HepG2 (cell line): Measurements from ENCODE around the gene DRAM1. TPM values are rescaled to one million over a fixed set of nuclear protein-coding genes. Genes with fewer than 3 reads are reported as not detected.
A peak's percentile ranks its signal among the peaks of the same experiment; 100 is the strongest.

ENCODE experiments used
- CAMTA2 ChIP-seq: sonication (generic); formaldehyde crosslinking; IDR thresholded peaks from 2 replicates; pipeline ENCODE4 v1.4.0; 2020; ENCODE audit warnings: mild to moderate bottlenecking, missing genetic modification reagents, borderline replicate concordance
- CCDC6 ChIP-seq: sonication (generic); formaldehyde crosslinking; IDR thresholded peaks from 2 replicates; pipeline ENCODE4 v1.8.1; 2022; ENCODE audit warnings: mild to moderate bottlenecking, missing genetic modification reagents, moderate library complexity
- GTF3A ChIP-seq: sonication (generic); formaldehyde crosslinking; conservative IDR thresholded peaks from 2 replicates; pipeline ENCODE4 v1.4.0; 2020; ENCODE audit warnings: mild to moderate bottlenecking, missing genetic modification reagents
- MATR3 ChIP-seq: sonication (generic); formaldehyde crosslinking; IDR thresholded peaks from 2 replicates; pipeline ENCODE4 v1.4.0; 2020; ENCODE audit warnings: missing genetic modification reagents
- YY1 ChIP-seq: IDR thresholded peaks from 2 replicates; pipeline ENCODE4 v1.6.1; 2011; ENCODE audit warnings: low read length, low read depth, moderate library complexity, mild to moderate bottlenecking; ENCODE audit not compliant: insufficient read depth, insufficient replicate concordance
- ZIK1 ChIP-seq: sonication (generic); formaldehyde crosslinking; IDR thresholded peaks from 2 replicates; pipeline ENCODE4 v1.5.0; 2020; ENCODE audit warnings: mild to moderate bottlenecking, low read depth, missing genetic modification reagents, borderline replicate concordance
- ZSCAN31 ChIP-seq: sonication (generic); formaldehyde crosslinking; IDR thresholded peaks from 2 replicates; pipeline ENCODE4 v1.5.0; 2020; ENCODE audit warnings: low read depth, mild to moderate bottlenecking, missing genetic modification reagents
- polyA plus RNA-seq, 8 experiments: library from polyadenylated mRNA; depleted of rRNA in 3 of 8; stranded (reverse) in 7 of 8; unstranded in 1 of 8; fragments of >200 nt; fragmentation: Illumina TruSeq in 4 of 8; extraction: Trizol in 4 of 8; gene quantifications; 2 replicates each; pipeline versions ENCODE4 v1.2.1 to v1.2.3, GENCODE V29; 2011 to 2016; ENCODE audit warnings: low read depth in 4 of 8, missing spikeins in 1 of 8, mixed read lengths in 1 of 8; ENCODE audit not compliant: insufficient read depth in 1 of 8
- total RNA-seq, 5 experiments: library from RNA; depleted of rRNA; stranded (reverse); fragments of >200 nt; fragmentation: Illumina TruSeq; extraction: Trizol; gene quantifications; 2 replicates each; pipeline ENCODE4 v1.2.3, GENCODE V29; 2016; ENCODE audit warnings: low read depth in 1 of 5
- TF ChIP-seq, protein P1 (sequence below): sonication (generic); formaldehyde crosslinking; IDR thresholded peaks from 2 replicates; pipeline ENCODE4 v1.4.0; 2020; ENCODE audit warnings: missing genetic modification reagents, borderline replicate concordance
- TF ChIP-seq, protein P2 (sequence below): sonication (generic); formaldehyde crosslinking; IDR thresholded peaks from 2 replicates; pipeline ENCODE4 v1.4.0; 2020; ENCODE audit warnings: missing genetic modification reagents, borderline replicate concordance
- TF ChIP-seq, protein P3 (sequence below): sonication (generic); formaldehyde crosslinking; IDR thresholded peaks from 2 replicates; pipeline ENCODE4 v1.8.0; 2022; ENCODE audit warnings: low read depth, missing genetic modification reagents
- TF ChIP-seq, protein P4 (sequence below): sonication (generic); formaldehyde crosslinking; IDR thresholded peaks from 2 replicates; pipeline ENCODE4 v1.5.0; 2020; ENCODE audit warnings: mild to moderate bottlenecking, missing genetic modification reagents
- TF ChIP-seq, protein P5 (sequence below): sonication (generic); formaldehyde crosslinking; IDR thresholded peaks from 2 replicates; pipeline ENCODE4 v1.5.0; 2020; ENCODE audit warnings: missing genetic modification reagents

Gene DRAM1
- total and polyA plus RNA-seq, 2 of the 13 experiments (the other 11 are each of a cell fraction or from before 2014, with no cell fraction given) = 20.9 to 32.6 TPM

DNA sequence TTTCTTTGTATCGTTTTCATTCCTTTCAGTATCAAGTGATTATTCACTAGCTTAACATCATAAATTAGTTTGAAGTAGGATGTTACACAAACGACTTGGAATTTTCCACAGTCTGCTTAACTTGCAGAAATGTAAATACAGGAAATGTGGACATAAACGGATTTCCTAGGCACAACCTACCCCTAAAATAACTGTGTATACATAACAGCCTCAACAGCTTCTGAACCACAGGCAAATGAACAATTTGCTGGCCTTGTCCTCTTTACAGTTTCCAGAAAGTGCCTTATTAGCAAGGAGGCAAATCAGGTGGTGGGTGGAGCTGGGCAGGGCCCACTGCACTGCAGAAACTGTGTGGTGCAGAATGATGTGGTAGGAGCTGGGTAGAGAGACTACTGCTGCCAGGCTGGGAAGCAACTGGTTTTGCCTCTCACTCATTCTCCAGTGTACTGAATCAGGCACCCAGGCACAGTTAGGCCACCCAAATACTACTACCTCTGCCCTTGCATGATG is 14.1 kb downstream of the DRAM1 start (continued):
- TF ChIP-seq, protein P1, sequence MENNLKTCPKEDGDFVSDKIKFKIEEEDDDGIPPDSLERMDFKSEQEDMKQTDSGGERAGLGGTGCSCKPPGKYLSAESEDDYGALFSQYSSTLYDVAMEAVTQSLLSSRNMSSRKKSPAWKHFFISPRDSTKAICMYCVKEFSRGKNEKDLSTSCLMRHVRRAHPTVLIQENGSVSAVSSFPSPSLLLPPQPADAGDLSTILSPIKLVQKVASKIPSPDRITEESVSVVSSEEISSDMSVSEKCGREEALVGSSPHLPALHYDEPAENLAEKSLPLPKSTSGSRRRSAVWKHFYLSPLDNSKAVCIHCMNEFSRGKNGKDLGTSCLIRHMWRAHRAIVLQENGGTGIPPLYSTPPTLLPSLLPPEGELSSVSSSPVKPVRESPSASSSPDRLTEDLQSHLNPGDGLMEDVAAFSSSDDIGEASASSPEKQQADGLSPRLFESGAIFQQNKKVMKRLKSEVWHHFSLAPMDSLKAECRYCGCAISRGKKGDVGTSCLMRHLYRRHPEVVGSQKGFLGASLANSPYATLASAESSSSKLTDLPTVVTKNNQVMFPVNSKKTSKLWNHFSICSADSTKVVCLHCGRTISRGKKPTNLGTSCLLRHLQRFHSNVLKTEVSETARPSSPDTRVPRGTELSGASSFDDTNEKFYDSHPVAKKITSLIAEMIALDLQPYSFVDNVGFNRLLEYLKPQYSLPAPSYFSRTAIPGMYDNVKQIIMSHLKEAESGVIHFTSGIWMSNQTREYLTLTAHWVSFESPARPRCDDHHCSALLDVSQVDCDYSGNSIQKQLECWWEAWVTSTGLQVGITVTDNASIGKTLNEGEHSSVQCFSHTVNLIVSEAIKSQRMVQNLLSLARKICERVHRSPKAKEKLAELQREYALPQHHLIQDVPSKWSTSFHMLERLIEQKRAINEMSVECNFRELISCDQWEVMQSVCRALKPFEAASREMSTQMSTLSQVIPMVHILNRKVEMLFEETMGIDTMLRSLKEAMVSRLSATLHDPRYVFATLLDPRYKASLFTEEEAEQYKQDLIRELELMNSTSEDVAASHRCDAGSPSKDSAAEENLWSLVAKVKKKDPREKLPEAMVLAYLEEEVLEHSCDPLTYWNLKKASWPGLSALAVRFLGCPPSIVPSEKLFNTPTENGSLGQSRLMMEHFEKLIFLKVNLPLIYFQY (CRISPR knock-in tag) = no peak
- TF ChIP-seq, protein P2, sequence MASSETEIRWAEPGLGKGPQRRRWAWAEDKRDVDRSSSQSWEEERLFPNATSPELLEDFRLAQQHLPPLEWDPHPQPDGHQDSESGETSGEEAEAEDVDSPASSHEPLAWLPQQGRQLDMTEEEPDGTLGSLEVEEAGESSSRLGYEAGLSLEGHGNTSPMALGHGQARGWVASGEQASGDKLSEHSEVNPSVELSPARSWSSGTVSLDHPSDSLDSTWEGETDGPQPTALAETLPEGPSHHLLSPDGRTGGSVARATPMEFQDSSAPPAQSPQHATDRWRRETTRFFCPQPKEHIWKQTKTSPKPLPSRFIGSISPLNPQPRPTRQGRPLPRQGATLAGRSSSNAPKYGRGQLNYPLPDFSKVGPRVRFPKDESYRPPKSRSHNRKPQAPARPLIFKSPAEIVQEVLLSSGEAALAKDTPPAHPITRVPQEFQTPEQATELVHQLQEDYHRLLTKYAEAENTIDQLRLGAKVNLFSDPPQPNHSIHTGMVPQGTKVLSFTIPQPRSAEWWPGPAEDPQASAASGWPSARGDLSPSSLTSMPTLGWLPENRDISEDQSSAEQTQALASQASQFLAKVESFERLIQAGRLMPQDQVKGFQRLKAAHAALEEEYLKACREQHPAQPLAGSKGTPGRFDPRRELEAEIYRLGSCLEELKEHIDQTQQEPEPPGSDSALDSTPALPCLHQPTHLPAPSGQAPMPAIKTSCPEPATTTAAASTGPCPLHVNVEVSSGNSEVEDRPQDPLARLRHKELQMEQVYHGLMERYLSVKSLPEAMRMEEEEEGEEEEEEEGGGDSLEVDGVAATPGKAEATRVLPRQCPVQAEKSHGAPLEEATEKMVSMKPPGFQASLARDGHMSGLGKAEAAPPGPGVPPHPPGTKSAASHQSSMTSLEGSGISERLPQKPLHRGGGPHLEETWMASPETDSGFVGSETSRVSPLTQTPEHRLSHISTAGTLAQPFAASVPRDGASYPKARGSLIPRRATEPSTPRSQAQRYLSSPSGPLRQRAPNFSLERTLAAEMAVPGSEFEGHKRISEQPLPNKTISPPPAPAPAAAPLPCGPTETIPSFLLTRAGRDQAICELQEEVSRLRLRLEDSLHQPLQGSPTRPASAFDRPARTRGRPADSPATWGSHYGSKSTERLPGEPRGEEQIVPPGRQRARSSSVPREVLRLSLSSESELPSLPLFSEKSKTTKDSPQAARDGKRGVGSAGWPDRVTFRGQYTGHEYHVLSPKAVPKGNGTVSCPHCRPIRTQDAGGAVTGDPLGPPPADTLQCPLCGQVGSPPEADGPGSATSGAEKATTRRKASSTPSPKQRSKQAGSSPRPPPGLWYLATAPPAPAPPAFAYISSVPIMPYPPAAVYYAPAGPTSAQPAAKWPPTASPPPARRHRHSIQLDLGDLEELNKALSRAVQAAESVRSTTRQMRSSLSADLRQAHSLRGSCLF (CRISPR knock-in tag) = no peak
- TF ChIP-seq ZIK1 (CRISPR knock-in tag) (no peak), GTF3A (no peak), CAMTA2 (CRISPR knock-in tag) (no peak), ZSCAN31 (no peak), MATR3 (CRISPR knock-in tag) (no peak), CCDC6 (0 out of 2 replicates have a peak, but pooled peaks have one; percentile 62), YY1 (no peak)
- TF ChIP-seq, protein P3, sequence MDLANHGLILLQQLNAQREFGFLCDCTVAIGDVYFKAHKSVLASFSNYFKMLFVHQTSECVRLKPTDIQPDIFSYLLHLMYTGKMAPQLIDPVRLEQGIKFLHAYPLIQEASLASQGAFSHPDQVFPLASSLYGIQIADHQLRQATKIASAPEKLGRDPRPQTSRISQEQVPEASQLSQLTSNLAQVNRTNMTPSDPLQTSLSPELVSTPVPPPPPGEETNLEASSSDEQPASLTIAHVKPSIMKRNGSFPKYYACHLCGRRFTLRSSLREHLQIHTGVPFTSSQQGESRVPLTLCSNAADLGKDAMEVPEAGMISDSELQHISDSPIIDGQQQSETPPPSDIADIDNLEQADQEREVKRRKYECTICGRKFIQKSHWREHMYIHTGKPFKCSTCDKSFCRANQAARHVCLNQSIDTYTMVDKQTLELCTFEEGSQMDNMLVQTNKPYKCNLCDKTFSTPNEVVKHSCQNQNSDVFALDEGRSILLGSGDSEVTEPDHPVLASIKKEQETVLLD (CRISPR knock-in tag) = no peak
- TF ChIP-seq, protein P4, sequence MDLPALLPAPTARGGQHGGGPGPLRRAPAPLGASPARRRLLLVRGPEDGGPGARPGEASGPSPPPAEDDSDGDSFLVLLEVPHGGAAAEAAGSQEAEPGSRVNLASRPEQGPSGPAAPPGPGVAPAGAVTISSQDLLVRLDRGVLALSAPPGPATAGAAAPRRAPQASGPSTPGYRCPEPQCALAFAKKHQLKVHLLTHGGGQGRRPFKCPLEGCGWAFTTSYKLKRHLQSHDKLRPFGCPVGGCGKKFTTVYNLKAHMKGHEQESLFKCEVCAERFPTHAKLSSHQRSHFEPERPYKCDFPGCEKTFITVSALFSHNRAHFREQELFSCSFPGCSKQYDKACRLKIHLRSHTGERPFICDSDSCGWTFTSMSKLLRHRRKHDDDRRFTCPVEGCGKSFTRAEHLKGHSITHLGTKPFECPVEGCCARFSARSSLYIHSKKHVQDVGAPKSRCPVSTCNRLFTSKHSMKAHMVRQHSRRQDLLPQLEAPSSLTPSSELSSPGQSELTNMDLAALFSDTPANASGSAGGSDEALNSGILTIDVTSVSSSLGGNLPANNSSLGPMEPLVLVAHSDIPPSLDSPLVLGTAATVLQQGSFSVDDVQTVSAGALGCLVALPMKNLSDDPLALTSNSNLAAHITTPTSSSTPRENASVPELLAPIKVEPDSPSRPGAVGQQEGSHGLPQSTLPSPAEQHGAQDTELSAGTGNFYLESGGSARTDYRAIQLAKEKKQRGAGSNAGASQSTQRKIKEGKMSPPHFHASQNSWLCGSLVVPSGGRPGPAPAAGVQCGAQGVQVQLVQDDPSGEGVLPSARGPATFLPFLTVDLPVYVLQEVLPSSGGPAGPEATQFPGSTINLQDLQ (CRISPR knock-in tag) = no peak
- TF ChIP-seq, protein P5, sequence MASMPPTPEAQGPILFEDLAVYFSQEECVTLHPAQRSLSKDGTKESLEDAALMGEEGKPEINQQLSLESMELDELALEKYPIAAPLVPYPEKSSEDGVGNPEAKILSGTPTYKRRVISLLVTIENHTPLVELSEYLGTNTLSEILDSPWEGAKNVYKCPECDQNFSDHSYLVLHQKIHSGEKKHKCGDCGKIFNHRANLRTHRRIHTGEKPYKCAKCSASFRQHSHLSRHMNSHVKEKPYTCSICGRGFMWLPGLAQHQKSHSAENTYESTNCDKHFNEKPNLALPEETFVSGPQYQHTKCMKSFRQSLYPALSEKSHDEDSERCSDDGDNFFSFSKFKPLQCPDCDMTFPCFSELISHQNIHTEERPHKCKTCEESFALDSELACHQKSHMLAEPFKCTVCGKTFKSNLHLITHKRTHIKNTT (CRISPR knock-in tag) = no peak
